AG04450 (cell line): ENCODE measurements around the gene ST7L. TPM values are rescaled to one million over a fixed set of nuclear protein-coding genes. Genes with fewer than 3 reads are reported as not detected.

Experiments
- CTCF ChIA-PET: fragments of 300-600, 350-600 bp; formaldehyde crosslinking; extraction: SDS; loops from one replicate; lab custom pipeline; 2022; ENCODE audit warnings: antibody characterized with exemption, inconsistent platforms; lab: Charles Lee
- POLR2A ChIA-PET: fragments of 350-600 bp; formaldehyde crosslinking; extraction: SDS; loops from one replicate; lab custom pipeline; 2021; ENCODE audit warnings: antibody characterized with exemption, inconsistent platforms; lab: Yijun Ruan, JAX
- DNase-seq: peaks from one replicate; pipeline ENCODE4 v3.0.0-alpha.2; 2011; ENCODE audit warnings: low read depth, low spot score
- H3K27ac ChIP-seq: one replicate; pipeline ENCODE4 v1.5.1; 2012; ENCODE audit warnings: low read depth, low read length, control low read depth
- H3K27me3 ChIP-seq: one replicate; pipeline ENCODE4 v1.6.0; 2012; ENCODE audit warnings: low read length; ENCODE audit not compliant: control insufficient read depth, insufficient read depth
- H3K4me3 ChIP-seq: 2 replicates; pipeline ENCODE4 v1.5.1; 2011; ENCODE audit warnings: mild to moderate bottlenecking, low read depth, low read length, control low read depth
- H3K9me3 ChIP-seq: 2 replicates; pipeline ENCODE4 v1.5.1; 2012; ENCODE audit warnings: low read length; ENCODE audit not compliant: control insufficient read depth, insufficient read depth
- polyA plus RNA-seq: library from polyadenylated mRNA; depleted of rRNA; stranded (reverse); fragments of >200 nt; gene quantifications from 2 replicates; pipeline ENCODE4 v1.2.3, GENCODE V29; 2011
- TF ChIP-seq, protein P1 (sequence below): IDR thresholded peaks from 2 replicates; pipeline ENCODE4 v1.5.1; 2011; ENCODE audit warnings: low read depth, low read length, control low read depth, inconsistent platforms

The ST7L gene
- polyA plus RNA-seq, 1 experiment = 13.5 TPM

DNA sequence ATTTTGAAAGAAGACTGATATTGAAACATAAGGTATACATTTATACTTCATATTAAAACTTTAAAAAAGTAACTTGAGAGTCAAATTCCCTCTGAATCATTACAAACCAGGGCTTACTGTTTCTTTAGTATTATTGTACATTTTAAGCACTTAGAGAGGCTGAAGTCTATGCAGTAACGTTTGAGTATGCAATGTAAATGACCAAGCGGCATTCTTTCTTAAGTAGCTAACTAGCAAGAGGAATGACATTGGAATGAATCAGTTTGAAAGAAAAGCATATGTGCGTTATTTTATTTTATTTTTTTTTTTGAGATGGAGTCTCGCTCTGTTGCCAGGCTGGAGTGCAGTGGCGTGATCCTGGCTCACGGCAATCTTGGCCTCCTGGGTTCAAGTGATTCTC, 85.9 kb downstream of the ST7L start:
- Histone ChIP-seq H3K27ac (peak overlapping the region; percentile 58), H3K4me3 (no peak overlapping the region), H3K9me3 (no peaks in the 10 kb centered on the region), H3K27me3 (no peaks in the 10 kb centered on the region)
- peak; percentile 71 for DNase-seq
- CTCF ChIA-PET = interaction anchor here (1.0 kb wide), 1 partner anchor 81 kb away, joined by 3 read pairs; no protein-coding TSS in a partner anchor
- POLR2A ChIA-PET = interaction anchor here (1.0 to 1.7 kb wide), 4 partner anchors 10 to 31 kb away, joined by 3 to 8 read pairs (median 4); no protein-coding TSS in a partner anchor
- TF ChIP-seq, protein P1, sequence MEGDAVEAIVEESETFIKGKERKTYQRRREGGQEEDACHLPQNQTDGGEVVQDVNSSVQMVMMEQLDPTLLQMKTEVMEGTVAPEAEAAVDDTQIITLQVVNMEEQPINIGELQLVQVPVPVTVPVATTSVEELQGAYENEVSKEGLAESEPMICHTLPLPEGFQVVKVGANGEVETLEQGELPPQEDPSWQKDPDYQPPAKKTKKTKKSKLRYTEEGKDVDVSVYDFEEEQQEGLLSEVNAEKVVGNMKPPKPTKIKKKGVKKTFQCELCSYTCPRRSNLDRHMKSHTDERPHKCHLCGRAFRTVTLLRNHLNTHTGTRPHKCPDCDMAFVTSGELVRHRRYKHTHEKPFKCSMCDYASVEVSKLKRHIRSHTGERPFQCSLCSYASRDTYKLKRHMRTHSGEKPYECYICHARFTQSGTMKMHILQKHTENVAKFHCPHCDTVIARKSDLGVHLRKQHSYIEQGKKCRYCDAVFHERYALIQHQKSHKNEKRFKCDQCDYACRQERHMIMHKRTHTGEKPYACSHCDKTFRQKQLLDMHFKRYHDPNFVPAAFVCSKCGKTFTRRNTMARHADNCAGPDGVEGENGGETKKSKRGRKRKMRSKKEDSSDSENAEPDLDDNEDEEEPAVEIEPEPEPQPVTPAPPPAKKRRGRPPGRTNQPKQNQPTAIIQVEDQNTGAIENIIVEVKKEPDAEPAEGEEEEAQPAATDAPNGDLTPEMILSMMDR = no peak

DNA sequence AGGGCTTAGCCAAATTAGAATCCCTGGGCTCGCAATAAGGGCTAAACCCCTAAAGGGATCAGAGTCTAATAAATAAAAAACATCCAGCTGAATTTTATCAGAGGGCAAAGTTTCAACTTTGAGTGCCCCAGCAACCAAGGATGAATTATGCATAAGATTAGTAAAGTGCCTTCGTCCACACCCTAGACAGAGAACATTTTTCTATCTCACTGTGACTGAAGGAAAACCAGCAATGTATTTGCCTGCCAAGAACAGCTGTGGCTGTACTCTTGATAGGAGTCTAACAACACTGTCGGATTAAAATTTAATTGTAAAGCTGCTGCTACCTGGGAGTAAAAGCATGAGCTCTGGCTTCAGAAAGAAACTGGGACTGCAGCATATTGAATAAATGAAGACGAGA, 86.9 kb downstream of the ST7L start:
- H3K9me3 ChIP-seq = no peaks in the 10 kb centered on the region
- ChIA-PET CTCF (interaction anchor here (0.8 to 4.3 kb wide), 4 partner anchors 9 to 141 kb away, joined by 3 to 29 read pairs (median 4); no protein-coding TSS in a partner anchor), POLR2A (interaction anchor here (0.9 to 1.7 kb wide), 3 partner anchors 9 to 173 kb away, joined by 3 to 8 read pairs (median 3); no protein-coding TSS in a partner anchor)
- TF ChIP-seq, protein P1 = no peak
- no peak for DNase-seq
- no peak overlapping the region for H3K4me3 ChIP-seq
- no peak overlapping the region for H3K27ac ChIP-seq
- H3K27me3 ChIP-seq = no peaks in the 10 kb centered on the region

DNA sequence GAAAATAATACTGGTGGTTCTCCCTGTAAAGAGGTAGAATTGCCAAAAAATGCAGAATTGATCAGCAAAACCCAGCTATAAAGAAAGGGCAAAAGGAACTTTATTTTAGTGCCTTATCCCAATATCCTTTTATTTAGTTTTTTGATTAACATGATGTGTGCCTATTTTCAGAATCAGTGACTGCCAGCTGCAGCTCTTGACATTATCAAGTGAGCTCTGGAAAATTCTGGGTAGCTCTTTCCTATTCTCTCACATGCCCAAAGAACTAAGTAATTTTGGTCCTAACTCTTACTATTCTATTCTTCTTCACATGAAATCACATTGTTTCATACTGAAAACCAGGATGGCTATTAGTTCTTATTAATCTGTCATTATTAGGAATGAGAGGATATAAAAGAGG, 88.1 kb downstream of the ST7L start:
- no peaks in the 10 kb centered on the region for H3K9me3 ChIP-seq
- no peak overlapping the region for H3K4me3 ChIP-seq
- H3K27ac ChIP-seq = no peak overlapping the region
- POLR2A ChIA-PET = interaction anchor here (1.0 kb wide), 1 partner anchor 8 kb away, joined by 3 read pairs; no protein-coding TSS in a partner anchor
- no peaks in the 10 kb centered on the region for H3K27me3 ChIP-seq
- TF ChIP-seq, protein P1 = no peak
- CTCF ChIA-PET = interaction anchor here (0.8 to 4.3 kb wide), 3 partner anchors 11 to 140 kb away, joined by 3 to 29 read pairs (median 4); no protein-coding TSS in a partner anchor
- no peak for DNase-seq

DNA sequence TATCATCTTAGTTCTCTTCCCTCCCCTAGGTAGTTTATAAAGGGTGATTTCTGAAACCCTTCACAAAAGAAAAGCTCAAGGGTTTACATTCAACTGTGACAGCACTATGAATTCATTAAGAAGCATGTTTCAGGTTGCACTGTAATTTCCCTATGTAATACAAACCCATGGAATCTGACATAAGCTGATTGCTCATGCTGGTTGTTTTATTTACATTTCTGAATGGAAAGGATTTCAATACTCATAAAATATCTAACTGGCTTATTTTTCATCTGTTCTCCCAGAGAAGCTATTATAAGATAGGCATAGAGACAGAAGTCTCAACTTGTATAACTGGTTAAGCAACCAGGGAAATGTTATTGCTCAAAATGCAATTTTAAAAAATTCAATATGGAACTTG, 89.6 kb downstream of the ST7L start:
- POLR2A ChIA-PET = interaction anchor here (0.7 to 1.9 kb wide), 6 partner anchors 14 to 1230 kb away, joined by 4 to 10 read pairs (median 6); partner anchors contain the start of gene ST7L
- TF ChIP-seq, protein P1 = no peak
- H3K27me3 ChIP-seq = peaks cover 4% of the 10 kb centered on the region
- CTCF ChIA-PET = interaction anchor here (0.9 to 4.3 kb wide), 4 partner anchors 14 to 135 kb away, joined by 3 to 29 read pairs (median 4); no protein-coding TSS in a partner anchor
- H3K4me3 ChIP-seq = no peak overlapping the region
- no peaks in the 10 kb centered on the region for H3K9me3 ChIP-seq
- DNase-seq = no peak
- peak overlapping the region; percentile 23 for H3K27ac ChIP-seq

DNA sequence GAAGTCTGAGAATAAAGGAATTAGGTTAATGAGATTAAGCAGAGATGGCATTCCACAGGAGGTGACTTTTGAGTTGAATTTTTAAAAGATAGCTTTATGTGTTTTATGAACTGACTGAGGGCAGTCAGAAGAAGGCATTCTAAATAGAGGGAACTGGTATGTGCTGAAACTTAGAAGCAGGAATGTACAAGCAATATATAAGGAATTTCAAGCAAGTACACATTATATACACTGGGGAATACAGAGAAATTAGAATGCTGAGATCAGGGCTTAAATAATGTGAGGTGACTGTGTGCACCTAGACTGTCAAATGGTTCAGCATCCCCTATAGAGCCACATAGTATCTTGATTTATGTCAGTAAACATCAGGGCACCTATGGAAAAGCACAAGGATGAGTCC, 90.9 kb downstream of the ST7L start:
- POLR2A ChIA-PET = interaction anchor here (1.9 kb wide), 2 partner anchors 15 to 26 kb away, joined by 10 to 11 read pairs; no protein-coding TSS in a partner anchor
- Histone ChIP-seq H3K9me3 (no peaks in the 10 kb centered on the region), H3K4me3 (no peak overlapping the region), H3K27me3 (peaks cover 4% of the 10 kb centered on the region), H3K27ac (no peak overlapping the region)
- no peak for DNase-seq
- TF ChIP-seq, protein P1 = no peak
- CTCF ChIA-PET = interaction anchor here (1.1 to 1.8 kb wide), 4 partner anchors 13 to 158 kb away, joined by 3 to 6 read pairs (median 5); no protein-coding TSS in a partner anchor
